Left colon (tissue), 2 donors: ENCODE data around the gene PDE6B. TPM values are rescaled to one million over a fixed set of nuclear protein-coding genes. Genes with fewer than 3 reads are reported as not detected.
"Not testable (repeated sequence)": the region's sequence is repeated elsewhere in the genome, so short reads cannot be mapped to it uniquely, and the experiment has no call there.

Source experiments
- ATAC-seq: fragments of 200-7000 bp; cut with Tn5 transposase; one replicate; pipeline ENCODE4 v1.9.1; 2020; ENCODE audit warnings: mild to moderate bottlenecking, moderate library complexity
- DNase-seq, 2 donors: peaks; one replicate each; pipeline ENCODE4 v3.0.0-alpha.2; 2020
- intact Hi-C, 2 donors: fragments of 100-400 bp; cut with DNase I in 1 of 2; cut with micrococcal nuclease in 1 of 2; formaldehyde crosslinking; loops; one replicate each; pipeline versions ENCODE4 v1.11.2 to v1.14.0; 2022; cut with DNase I, micrococcal nuclease
- total RNA-seq, 2 donors: library from RNA; stranded (reverse); fragmentation: NEBNext Ultra II Directional; extraction: Animal tissue kit (Norgen Biotek cat#: 25700); gene quantifications; one replicate each; pipeline ENCODE4 v1.2.1, GENCODE V29; 2021
- donor health status: DM: no; HTN: no; CAD: no.
- donor health status: DM: yes; HTN: yes; CAD: no.

Gene PDE6B
- total RNA-seq, 2 donors from 2014 or later: 1.3 to 1.4 TPM

GRCh38 chr4:632926-633325 lies 7.6 kb downstream of the PDE6B start:
- intact Hi-C loops: no loop called here
- DNase-seq: no peak

GRCh38 chr4:633406-633805 lies 8.0 kb downstream of the PDE6B start:
- intact Hi-C loops: no loop called here
- no peak for ATAC-seq
- no peak for DNase-seq

More at GRCh38 chr4:632926-633325, 7.6 kb downstream of the PDE6B start:
- ATAC-seq: no peak

- intact Hi-C loops: no loop called here
- no peak for ATAC-seq
- DNase-seq: no peak
Measured at GRCh38 chr4:633976-634598, 8.7 kb downstream of the PDE6B start.

GRCh38 chr4:634599-634985 lies 9.2 kb downstream of the PDE6B start:
- ATAC-seq (no peak), DNase-seq (no peak)
- intact Hi-C loops: no loop called here

- ATAC-seq, DNase-seq, intact Hi-C loops: not testable (repeated sequence)
Measured at GRCh38 chr4:635066-635835, 9.9 kb downstream of the PDE6B start.

- intact Hi-C loops: no loop called here
- DNase-seq: no peak
- no peak for ATAC-seq
Measured at GRCh38 chr4:635851-636627, 10.7 kb downstream of the PDE6B start.

- no peak for ATAC-seq
- intact Hi-C loops: no loop called here
- DNase-seq: no peak
Measured at GRCh38 chr4:636628-637159, 11.3 kb downstream of the PDE6B start.

GRCh38 chr4:637536-638280 lies 12.3 kb downstream of the PDE6B start:
- intact Hi-C loops: no loop called here
- no peak for DNase-seq
- ATAC-seq: no peak

- intact Hi-C loops, DNase-seq, ATAC-seq: not testable (repeated sequence)
Measured at GRCh38 chr4:642366-642765, 17.0 kb downstream of the PDE6B start.

- intact Hi-C loops: no loop called here
- ATAC-seq: no peak
Measured at GRCh38 chr4:646460-646859, 21.1 kb downstream of the PDE6B start.

GRCh38 chr4:647481-647880 lies 22.1 kb downstream of the PDE6B start:
- ATAC-seq (no peak), DNase-seq (no peak)
- intact Hi-C loops: no loop called here

More at GRCh38 chr4:646460-646859, 21.1 kb downstream of the PDE6B start:
- DNase-seq: no peak

- intact Hi-C loops: no loop called here
- no peak for DNase-seq
- no peak for ATAC-seq
Measured at GRCh38 chr4:648579-649292, 23.4 kb downstream of the PDE6B start.

GRCh38 chr4:649293-649625 lies 23.9 kb downstream of the PDE6B start:
- intact Hi-C loops: no loop called here
- ATAC-seq: no peak
- no peak for DNase-seq

GRCh38 chr4:649751-650310 lies 24.5 kb downstream of the PDE6B start:
- intact Hi-C loops: no loop called here
- DNase-seq: no peak
- ATAC-seq: no peak

GRCh38 chr4:650461-650860 lies 25.1 kb downstream of the PDE6B start:
- intact Hi-C loops: no loop called here
- ATAC-seq: no peak
- no peak for DNase-seq

- intact Hi-C loops: no loop called here
- no peak for DNase-seq
- ATAC-seq: peak; percentile 34
Measured at GRCh38 chr4:650951-651883, 25.8 kb downstream of the PDE6B start.
